ENCODE data around the gene CASP14.

DNA sequence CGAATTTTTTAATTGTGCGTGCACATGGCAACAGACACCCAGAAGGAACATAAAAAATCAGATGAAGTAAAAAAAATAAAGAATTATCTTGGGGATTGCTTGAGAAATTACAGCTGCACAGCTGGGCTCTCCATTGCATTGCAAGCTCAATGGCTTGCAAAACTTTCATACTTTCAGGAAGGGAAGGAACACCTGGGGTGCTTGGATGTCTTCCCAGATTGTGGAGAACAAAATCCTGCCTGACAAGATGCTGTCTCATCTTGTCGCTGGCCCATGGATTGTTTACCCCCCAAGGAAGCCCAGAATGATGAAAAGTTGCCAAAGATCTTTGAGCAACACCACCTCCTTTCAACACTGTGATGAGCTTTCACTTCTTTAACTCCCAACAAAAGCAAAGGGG, 11.0 kb upstream of the CASP14 start:
- TF ChIP-seq, protein P1, sequence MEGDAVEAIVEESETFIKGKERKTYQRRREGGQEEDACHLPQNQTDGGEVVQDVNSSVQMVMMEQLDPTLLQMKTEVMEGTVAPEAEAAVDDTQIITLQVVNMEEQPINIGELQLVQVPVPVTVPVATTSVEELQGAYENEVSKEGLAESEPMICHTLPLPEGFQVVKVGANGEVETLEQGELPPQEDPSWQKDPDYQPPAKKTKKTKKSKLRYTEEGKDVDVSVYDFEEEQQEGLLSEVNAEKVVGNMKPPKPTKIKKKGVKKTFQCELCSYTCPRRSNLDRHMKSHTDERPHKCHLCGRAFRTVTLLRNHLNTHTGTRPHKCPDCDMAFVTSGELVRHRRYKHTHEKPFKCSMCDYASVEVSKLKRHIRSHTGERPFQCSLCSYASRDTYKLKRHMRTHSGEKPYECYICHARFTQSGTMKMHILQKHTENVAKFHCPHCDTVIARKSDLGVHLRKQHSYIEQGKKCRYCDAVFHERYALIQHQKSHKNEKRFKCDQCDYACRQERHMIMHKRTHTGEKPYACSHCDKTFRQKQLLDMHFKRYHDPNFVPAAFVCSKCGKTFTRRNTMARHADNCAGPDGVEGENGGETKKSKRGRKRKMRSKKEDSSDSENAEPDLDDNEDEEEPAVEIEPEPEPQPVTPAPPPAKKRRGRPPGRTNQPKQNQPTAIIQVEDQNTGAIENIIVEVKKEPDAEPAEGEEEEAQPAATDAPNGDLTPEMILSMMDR (CRISPR knock-in tag; IDR thresholded peaks at IDR 0.05): no peak
- TF ChIP-seq RNF2 (conservative IDR thresholded peaks at IDR 0.05; ENCODE audit: low read depth) (no peak), KDM1A (CRISPR knock-in tag; IDR thresholded peaks at IDR 0.05) (no peak)
